HG03457 (cell line): ENCODE measurements around the gene SLC22A1.

Experiments
- ATAC-seq: cut with Tn5 transposase; IDR thresholded peaks from one replicate; pipeline ENCODE4 v1.9.1; 2021; ENCODE audit warnings: moderate number of reproducible peaks; ENCODE audit not compliant: unreplicated experiment

Gene SLC22A1

DNA sequence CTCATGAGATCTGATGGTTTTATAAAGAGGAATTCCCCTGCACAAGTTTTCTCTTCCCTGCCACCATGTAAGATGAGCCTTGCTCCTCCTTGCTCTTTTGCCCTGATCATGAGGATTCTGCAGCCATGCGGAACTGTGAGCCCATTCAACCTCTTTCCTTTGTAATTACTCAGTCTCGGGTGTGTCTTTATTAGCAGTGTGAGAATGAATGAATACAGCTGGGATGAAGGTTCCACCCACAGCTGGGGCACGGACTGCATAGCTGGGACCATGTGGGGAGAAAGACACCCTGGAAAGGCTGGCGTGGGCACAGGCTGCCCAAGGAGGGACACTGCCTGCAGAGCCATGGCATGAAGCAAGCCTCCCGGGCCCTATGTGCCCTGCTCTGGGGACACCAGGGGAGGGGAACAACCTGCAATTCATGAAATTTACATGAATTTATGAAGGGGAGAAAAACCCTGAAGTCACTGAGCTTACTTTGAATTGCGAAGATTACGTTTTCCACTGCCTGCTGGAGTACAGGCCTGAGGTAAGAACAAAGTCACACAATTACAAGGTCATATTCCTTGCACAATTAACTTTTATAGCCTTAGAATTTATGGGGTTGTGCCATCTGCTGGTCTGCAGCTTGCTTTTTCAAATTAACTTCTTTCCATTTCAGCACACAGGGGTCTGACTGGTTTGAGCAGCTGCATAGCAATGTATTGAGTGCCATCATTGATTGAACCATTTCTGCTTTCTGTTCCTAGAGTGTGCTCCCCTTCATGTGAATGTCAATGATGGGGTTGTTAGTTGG is 46.2 kb downstream of the SLC22A1 start:
- ATAC-seq: no peak

DNA sequence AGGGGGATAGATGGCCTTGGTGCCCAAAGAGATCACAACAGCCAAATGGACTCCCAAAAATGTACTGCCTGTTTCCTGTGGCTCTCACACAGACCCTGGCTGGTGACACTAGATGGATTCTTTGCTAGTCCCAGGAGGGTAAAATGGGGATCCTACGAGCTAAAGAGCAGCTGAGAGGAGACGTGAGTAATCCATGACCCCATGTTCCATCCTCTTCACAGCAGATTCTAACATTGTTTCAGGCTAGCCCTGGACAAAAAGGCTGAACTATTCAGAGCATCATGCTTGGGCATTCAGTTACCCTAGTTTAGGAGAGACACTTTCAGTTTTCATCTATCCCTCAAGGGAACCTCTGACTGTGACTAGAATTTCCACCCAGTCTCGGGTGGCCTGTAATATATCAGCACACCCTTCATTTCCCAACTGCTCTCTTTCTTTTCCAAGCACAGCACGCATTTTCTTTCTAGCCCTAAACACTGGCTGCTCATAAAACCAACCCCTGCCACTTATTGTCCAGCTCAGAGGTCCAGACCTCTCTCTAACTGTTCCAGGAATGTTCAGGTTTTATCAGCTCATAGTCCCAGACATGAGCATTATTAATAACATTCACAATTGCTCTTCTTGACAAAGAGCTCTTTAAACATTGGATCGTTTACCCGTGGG is 48.5 kb downstream of the SLC22A1 start:
- no peak for ATAC-seq

DNA sequence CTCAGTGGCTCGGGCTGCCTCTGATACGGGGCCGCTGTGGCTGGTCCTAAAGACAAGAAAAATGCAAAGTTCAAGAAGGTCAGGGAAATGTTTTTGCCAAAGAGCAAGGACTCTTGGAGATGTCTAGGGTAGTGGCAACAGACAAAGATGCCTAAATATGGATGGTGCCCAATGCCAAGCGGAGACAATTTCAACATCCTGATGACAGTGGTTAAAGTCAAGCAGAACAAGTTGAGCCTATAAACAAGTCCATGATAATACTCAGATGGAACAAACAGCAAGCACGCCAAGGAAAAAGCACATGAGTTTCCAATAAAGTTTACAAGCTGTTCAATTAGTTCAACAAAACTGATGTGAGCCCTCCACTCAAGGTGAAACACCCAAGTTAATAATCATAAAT is 51.1 kb downstream of the SLC22A1 start:
- no peak for ATAC-seq

DNA sequence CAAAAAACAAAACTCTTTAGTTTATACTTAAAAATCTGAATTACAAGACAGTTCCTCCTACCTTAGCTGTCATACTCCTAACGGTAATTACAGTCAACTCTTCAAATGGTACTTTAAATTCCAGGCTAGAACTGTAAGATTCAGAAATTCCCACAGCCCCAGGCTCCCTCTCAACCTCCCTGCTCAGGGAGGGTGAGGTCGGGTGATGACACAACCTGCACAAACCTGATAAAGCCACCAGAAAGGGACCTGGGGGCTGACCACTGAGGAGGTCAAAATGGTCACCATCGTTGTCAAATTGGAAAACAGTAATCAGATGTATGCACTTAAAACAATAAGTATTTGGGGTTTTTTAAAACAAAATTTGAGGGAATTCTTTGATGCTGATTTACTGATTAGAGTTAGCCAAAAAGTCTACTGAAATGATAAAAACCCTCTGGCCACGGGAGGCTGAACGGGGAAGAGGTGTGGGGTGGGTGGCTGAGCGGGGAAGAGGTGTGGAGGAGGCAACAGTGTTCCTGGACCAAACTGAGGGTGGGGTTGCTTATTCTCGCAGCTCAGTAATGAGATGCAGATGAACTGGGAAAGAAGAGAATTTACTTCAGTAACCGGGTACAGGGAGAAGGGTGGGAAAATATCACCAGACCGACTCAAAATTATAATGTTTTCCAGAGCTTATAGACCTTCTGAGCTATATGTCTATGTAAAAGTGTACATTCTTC is 52.4 kb downstream of the SLC22A1 start:
- ATAC-seq: no peak

DNA sequence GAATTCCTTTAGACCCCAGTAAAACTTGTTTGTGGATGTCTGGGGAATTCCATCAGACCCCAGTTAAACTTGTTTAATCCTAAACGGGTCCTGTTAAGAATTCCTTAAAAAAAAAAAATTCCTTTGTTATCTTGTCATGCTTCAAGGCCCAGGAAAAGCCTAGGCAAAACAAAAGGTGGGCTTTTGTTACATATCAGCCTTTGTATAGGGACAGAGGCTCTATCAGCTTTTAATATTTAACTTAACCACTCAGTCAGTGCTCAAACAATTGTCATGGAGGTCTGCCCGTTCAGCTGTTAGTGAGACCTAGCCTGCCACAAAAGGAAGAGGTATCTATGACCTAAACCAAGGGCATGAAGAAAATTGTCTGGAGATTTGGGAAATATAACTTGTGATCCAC is 53.1 kb downstream of the SLC22A1 start:
- no peak for ATAC-seq

DNA sequence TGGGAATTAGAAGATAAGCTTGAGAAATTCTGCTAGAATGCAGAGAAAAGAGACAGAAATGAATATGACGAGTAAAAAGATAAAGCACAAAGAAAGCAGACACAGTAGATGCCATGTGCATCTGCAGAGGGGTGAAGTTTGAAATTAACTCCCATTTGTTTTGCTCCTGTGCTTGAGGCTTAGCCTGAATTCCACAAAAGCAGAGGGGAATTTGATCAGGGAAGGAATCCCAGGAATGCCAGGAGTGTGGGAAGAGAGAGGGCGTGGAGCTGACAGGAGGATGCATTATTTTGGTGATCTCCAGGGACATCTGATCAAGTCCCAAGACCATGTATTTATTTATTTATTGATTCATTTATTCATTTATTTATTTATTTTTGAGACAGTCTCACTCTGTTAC is 55.6 kb downstream of the SLC22A1 start:
- no peak for ATAC-seq

DNA sequence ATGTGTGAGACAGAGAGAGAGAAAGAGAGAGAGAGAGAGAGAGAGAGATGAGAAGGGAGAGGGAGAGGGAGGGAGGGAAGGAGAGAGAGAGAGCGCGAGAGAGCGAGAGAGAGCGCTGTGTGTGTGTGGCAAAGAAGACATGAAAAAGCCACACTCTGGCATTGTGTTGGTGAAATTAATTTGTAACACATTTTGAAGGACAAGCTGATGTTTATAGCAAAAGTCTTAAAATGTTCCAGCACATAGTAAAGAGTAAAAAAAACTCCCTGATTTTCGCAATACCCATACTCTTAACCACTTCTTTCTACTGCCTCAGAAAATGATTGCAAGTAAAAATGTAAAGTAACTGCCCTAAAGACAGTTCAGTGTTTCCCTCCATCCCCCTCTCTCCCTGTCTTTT is 56.7 kb downstream of the SLC22A1 start:
- no peak for ATAC-seq

DNA sequence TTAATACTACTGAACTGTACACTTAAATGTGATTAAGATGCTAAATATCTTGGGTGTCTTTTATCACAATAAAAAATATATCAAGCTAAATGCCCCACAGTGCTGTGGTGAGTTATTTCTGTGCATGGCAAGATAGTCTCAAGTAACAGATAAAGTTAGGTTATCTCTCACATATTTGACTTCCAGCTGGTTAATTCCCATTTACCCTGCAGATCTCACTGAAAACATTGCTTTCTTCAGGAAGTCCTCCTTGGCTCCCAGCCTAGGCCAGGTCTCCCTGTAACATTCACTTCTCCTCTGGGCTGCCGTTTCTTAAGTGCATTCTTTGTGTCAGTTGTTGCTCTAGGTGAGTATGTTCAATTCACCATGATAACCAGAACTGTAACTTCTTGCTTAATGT is 59.1 kb downstream of the SLC22A1 start:
- no peak for ATAC-seq

DNA sequence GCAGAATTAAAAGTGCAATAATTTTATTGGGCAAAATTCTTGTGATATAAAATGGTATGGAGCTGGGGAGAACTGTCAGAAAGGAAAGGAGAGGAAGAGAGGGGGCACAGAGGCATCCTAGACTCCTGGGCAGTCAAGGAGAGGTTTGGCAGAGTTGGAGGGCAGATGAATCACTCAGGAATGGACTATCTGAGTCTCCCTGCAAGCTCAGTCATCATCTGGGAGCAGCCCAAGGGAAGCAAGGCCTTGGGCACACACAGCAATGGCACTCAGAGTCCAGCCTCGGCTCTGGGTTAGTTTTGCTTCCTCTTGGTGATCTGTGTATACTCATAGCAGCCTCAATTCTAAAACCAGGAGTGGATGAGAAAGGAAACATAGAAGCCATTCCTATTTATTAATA is 67.2 kb downstream of the SLC22A1 start:
- no peak for ATAC-seq

DNA sequence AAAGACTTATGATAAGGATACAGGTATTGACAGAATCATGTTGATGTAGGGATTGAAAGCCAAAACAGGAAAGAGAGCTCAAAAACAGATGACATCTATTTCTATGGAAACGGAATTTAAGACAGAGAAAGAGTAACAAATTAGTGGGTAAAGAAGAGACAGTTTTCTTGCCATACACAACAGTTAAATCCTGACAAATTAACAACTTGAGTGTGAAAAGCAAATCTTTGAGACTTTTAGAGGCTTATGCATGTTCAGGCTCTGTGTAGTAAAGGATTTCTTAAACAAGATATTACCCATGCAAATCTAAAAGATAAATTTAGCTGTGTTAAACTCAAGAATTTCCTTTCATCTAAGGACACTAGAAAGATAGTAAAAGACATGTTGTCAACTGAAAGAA is 68.5 kb downstream of the SLC22A1 start:
- no peak for ATAC-seq

DNA sequence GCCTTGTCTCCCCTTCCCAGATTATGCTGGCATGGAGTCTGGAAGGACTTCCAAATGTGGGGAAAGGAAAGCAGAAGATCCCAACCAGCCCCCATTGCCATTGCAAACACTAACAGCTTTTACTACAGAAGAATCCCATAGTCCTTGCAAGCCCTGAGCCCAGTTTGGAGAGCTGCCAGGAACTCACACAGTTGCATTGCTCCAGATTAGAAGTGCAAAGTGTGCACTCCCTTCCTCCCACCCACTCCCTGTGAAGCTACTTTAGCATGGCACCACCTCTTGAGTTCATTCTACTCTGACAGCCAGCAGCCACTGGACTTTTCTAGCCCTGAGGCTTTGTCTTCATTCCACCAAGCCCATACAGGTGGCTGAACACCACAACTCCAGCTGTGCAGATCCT is 69.4 kb downstream of the SLC22A1 start:
- no peak for ATAC-seq

DNA sequence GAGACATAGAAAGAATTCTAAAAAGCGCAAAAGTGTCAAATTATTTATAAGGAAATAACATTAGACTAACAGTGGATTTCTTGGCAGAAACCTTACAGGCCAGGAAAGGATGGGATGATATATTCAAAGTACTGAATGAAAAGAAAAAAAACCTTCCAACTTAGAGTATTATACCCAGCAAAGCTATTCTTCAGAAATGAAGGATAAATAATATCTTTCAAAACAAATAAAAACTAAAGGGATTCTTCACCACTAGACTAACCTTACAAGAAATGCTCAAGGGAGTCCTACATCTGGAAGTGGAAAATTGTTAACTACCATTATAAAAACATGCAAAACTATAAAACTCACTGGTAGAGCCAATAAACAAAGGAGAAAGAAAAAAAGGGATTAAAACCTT is 71.2 kb downstream of the SLC22A1 start:
- no peak for ATAC-seq

DNA sequence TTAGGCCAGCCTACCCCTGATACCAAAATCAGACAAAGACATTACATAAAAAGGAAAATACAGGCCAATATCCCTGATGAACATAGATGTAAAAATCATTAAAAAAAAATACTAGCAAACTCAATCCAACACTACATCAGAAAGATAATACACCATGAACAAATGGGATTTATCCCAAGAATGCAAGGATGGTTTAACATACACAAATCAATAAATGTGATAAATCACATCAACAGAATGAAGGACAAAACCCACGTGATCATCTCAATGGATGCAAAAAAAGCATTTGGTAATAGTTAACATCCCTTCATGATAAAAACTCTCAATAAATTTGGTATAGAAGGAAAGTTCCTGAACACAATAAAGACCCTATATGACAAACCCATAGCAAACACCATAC is 73.2 kb downstream of the SLC22A1 start:
- no peak for ATAC-seq

DNA sequence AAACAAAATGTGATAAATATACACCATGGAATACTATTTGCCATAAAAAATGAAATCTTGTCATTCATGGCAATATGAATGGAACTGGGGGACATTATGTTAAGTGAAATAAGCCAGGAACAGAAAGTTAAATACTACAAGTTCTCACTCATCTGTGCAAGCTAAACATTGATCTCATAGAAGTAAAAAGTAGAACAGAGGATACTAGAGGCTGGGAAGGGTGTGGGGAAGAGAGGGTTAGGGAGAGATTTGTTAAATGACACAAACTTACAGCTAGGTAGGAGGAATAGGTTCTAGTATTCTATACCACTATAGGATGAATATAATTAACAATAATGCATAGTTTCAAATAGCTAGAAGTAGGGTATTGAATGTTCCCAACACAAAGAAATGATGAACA is 76.0 kb downstream of the SLC22A1 start:
- ATAC-seq: no peak

DNA sequence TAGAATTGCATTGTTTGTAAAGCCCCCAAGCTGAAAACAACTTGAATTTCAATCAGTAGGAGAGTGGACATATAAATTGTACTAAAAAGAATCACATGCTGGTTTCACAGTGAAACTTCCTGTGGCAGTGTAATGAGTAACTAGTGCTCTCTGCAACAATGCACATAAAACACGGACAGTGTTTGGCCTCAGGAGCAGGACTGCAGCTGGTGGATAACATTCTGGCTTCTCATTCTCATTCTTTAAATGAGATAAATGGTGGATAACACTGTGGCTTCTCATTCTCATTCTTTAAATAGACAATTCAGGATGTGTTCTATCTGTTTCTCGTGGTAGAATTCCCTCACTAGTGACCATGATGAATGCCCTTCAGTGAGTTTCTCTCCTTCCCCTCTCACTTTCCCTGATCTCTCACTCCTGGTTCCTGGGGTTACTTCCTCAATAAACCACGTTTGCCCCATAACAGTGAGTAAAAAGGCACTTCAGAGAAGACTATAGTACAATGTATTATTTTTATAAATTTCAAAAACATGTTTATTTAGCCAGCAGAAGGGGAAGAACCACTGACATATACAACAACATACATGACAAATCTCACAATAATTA is 77.1 kb downstream of the SLC22A1 start:
- ATAC-seq: peak; percentile 97

DNA sequence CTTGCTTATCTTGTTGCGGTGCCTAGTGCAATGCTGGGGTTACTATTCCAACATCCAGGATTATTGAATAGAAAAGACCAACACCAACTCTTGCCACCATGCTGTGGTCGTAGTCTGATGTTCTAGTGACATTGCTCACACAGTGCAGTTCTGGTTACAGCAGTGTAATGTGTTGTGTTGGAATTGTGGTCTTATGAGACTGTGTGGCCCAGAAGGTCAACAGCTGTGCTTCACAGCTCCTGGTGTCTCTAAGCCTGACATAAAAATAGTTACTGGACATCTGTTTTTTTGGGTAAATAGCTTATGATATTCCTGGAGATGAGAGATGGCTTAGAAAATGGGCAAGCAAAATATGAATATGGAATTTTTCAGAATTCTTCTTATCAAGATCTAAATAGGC is 79.4 kb downstream of the SLC22A1 start:
- no peak for ATAC-seq

DNA sequence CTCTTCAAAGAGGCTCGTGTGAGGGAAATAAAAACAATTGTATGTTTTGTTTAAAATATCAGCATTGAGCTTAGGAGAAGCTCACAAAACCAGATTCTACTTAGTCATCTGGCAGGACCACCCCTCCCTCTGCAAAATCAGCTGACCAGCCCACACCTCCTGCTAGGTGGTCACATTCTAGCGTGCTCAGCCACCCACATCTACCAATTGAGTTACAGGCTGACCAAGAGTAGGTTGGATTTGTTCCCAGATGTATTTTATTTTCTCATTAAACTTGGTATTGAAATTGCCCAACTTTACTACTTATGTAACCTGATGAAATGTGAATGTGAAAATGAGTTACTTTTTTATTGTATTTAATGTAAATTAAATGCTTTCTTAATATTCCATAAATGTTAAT is 80.8 kb downstream of the SLC22A1 start:
- ATAC-seq: no peak

DNA sequence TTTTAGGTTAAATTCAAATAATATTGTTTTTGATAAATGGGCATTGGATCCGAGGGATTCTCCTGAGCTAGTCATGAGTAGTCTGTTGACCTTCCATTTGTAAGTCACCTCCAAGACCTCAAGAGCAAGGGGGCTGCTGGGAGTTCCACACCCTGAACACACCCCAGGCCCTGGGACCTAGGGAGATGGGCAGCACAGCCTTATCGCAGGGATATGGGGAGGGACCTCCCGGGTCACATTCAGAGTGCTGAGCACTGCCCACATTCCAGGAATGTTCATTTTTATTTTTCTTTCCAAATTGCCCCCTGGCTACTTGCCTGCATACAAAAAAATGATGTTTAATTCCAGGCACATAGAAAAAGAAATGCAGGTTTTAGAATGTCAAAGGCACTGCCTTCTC is 81.5 kb downstream of the SLC22A1 start:
- ATAC-seq: no peak

DNA sequence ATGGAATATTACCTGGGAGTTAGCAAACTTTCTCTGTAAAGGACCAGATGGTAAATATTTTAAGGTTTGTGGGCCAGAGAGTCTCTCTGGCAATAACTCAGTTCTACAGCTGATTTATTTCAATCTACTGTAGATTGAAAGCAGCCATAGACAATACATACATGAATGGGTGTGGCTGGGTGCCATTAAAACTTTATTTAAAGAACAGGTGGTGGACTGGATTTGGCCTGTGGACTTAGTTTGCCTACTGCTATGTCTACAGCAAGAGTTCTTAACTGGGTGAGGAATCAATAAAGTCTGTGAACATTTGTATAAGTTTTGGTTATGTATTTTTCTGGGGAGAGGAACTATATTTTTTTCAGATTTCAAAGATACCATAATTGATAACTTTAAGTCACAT is 81.9 kb downstream of the SLC22A1 start:
- no peak for ATAC-seq

DNA sequence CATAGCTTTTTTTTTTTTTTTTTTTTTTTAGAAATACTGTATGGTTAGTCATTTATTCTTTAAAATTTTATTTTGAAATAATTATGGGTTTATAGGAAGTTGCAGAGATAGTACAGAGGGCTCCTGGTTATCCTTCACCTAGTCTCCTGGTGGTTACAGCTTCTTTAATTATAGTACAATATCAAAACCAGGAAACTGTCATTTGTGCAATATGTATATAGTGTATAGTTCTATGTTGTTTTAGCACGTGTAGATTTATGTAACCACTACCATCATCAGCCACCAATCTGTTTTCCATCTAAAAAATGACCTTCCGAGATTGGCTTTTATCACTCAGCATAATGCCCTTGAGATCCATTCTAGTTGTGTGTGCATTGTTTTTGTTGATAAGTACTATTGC is 82.3 kb downstream of the SLC22A1 start:
- no peak for ATAC-seq

DNA sequence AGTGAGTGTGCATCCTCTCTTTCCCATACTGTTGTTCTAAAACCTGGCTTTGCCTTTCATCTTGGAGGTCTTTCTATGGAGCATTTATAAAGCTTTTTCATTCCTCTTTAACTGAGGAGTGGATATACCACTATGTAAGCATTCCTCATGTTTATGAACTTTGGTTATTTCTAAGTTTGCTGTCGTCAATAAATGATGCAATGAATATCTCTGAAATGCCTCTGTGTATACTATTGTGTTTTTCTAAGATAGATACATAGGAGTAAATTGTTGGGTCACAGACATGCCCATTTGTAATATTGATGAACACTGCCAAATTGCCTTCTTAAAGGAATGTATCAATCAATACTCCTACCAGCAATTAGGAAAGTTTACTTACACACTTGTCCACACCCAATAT is 83.1 kb downstream of the SLC22A1 start:
- no peak for ATAC-seq

DNA sequence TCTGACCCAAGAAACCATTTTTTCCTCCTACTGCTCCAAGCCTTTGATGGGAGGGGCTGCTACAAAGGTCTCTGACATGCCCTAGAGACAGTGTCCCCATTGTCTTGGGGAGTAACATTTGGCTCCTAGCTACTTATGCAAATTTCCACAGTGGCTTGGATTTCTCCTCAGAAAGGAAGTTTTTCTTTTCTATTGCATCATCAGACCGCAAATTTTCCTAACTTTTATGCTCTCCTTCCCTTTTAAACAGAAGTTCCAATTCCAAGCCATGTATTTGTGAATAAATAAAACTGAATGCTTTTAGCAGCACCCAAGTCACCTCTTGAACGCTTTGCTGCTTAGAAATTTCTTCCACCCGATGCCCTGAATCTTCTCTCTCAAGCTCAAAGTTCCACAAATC is 86.0 kb downstream of the SLC22A1 start:
- ATAC-seq: no peak
